MM.1S (cell line): ENCODE results near the gene LINS1.

ENCODE experiments used
- DNase-seq: peaks from one replicate; pipeline ENCODE4 v3.0.0-alpha.2; 2015
- H2AFZ ChIP-seq: fragments of 300-600 bp; sonication (generic); 2 replicates; pipeline ENCODE4 v1.6.0; 2016; ENCODE audit warnings: antibody characterized with exemption, low read length
- H3F3A ChIP-seq: fragments of 300-600 bp; sonication (generic); 2 replicates; pipeline ENCODE4 v1.6.1; 2016; ENCODE audit warnings: mild to moderate bottlenecking, antibody characterized with exemption, low read length, moderate library complexity, mixed read lengths; ENCODE audit not compliant: insufficient read depth
- H3K27ac ChIP-seq: fragments of 300-600 bp; sonication (generic); 2 replicates; pipeline ENCODE4 v1.5.1; 2016; ENCODE audit warnings: mild to moderate bottlenecking, low read length
- H3K27me3 ChIP-seq: fragments of 300-600 bp; sonication (generic); replicated peaks from 2 replicates; pipeline ENCODE4 v1.6.0; 2016; ENCODE audit warnings: low read length; ENCODE audit not compliant: insufficient read depth
- H3K36me3 ChIP-seq: fragments of 300-600 bp; sonication (generic); replicated peaks from 2 replicates; pipeline ENCODE4 v1.6.1; 2016; ENCODE audit warnings: mild to moderate bottlenecking, low read length, mixed read lengths; ENCODE audit not compliant: insufficient read depth
- H3K4me1 ChIP-seq: fragments of 300-600 bp; sonication (generic); 2 replicates; pipeline ENCODE4 v1.6.1; 2016; ENCODE audit warnings: low read length, mixed read lengths
- H3K4me2 ChIP-seq: fragments of 300-600 bp; sonication (generic); 2 replicates; pipeline ENCODE4 v1.6.0; 2016; ENCODE audit warnings: low read depth, low read length
- H3K4me3 ChIP-seq: fragments of 300-600 bp; sonication (generic); 2 replicates; pipeline ENCODE4 v1.5.1; 2016; ENCODE audit warnings: low read length, mixed read lengths
- H3K79me2 ChIP-seq: fragments of 300-600 bp; sonication (generic); 2 replicates; pipeline ENCODE4 v1.6.1; 2016; ENCODE audit warnings: mixed run types, low read length, mixed read lengths
- H3K9ac ChIP-seq: fragments of 300-600 bp; sonication (generic); 2 replicates; pipeline ENCODE4 v1.6.1; 2016; ENCODE audit warnings: low read length, mixed read lengths
- H3K9me2 ChIP-seq: fragments of 300-600 bp; sonication (generic); replicated peaks from 2 replicates; pipeline ENCODE4 v1.6.1; 2016; ENCODE audit warnings: mild to moderate bottlenecking, low read length, mixed read lengths; ENCODE audit not compliant: insufficient read depth
- H3K9me3 ChIP-seq: fragments of 300-600 bp; sonication (generic); replicated peaks from 2 replicates; pipeline ENCODE4 v1.6.1; 2016; ENCODE audit warnings: mild to moderate bottlenecking, low read length, mixed read lengths; ENCODE audit not compliant: insufficient read depth
- H4K20me1 ChIP-seq: fragments of 300-600 bp; sonication (generic); 2 replicates; pipeline ENCODE4 v1.6.1; 2016; ENCODE audit warnings: mild to moderate bottlenecking, low read length, moderate library complexity, mixed read lengths; ENCODE audit not compliant: insufficient read depth
- CTCF ChIP-seq: fragments of 300-600 bp; sonication (generic); IDR thresholded peaks from 2 replicates; pipeline ENCODE4 v1.5.1; 2016; ENCODE audit warnings: antibody characterized with exemption, low read length, mixed read lengths
- EZH2 ChIP-seq: fragments of 300-600 bp; sonication (generic); optimal IDR thresholded peaks from 2 replicates; pipeline ENCODE3; 2017; ENCODE audit warnings: low read depth, mild to moderate bottlenecking, antibody characterized with exemption, low read length, mixed read lengths
- EZH2phosphoT487 ChIP-seq: fragments of 300-600 bp; sonication (generic); IDR thresholded peaks from 2 replicates; pipeline ENCODE4 v1.6.1; 2018; ENCODE audit warnings: antibody characterized with exemption, low read length

LINS1 gene

GRCh38 chr15:100645671-100646070 is 43.7 kb upstream of the LINS1 start:
- no peaks in the 10 kb centered on the region; the same call in 1 of the 2 replicates for H3K36me3 ChIP-seq
- TF ChIP-seq EZH2 (no peak), CTCF (no peak), EZH2phosphoT487 (no peak)
- H3K4me1 ChIP-seq: no peaks in the 10 kb centered on the region
- H3K9ac ChIP-seq: no peak overlapping the region
- no peak overlapping the region for H3K4me3 ChIP-seq
- H3K79me2 ChIP-seq: no peaks in the 10 kb centered on the region
- no peaks in the 10 kb centered on the region for H3K9me2 ChIP-seq
- DNase-seq: no peak
- H3K27ac ChIP-seq: no peak overlapping the region
- H3F3A ChIP-seq: no peaks in the 10 kb centered on the region
- no peak overlapping the region for H2AFZ ChIP-seq
- no peaks in the 10 kb centered on the region for H3K9me3 ChIP-seq
- H4K20me1 ChIP-seq: no peaks in the 10 kb centered on the region
- H3K4me2 ChIP-seq: no peak overlapping the region
- H3K27me3 ChIP-seq: no peaks in the 10 kb centered on the region

GRCh38 chr15:100642950-100643338 is 41.0 kb upstream of the LINS1 start:
- Histone ChIP-seq H3K4me2 (no peak overlapping the region), H3K36me3 (no peaks in the 10 kb centered on the region)

GRCh38 chr15:100642213-100642949 is 40.4 kb upstream of the LINS1 start:
- no peaks in the 10 kb centered on the region for H3K4me1 ChIP-seq
- H3K9me2 ChIP-seq: no peaks in the 10 kb centered on the region
- TF ChIP-seq CTCF (no peak), EZH2phosphoT487 (no peak), EZH2 (no peak)
- no peaks in the 10 kb centered on the region for H3F3A ChIP-seq
- no peak for DNase-seq
- H3K27ac ChIP-seq: no peak overlapping the region
- H3K9ac ChIP-seq: no peak overlapping the region
- no peak overlapping the region for H2AFZ ChIP-seq
- H4K20me1 ChIP-seq: no peaks in the 10 kb centered on the region
- H3K27me3 ChIP-seq: no peaks in the 10 kb centered on the region
- no peaks in the 10 kb centered on the region for H3K9me3 ChIP-seq
- H3K4me3 ChIP-seq: no peak overlapping the region
- H3K79me2 ChIP-seq: peaks cover 8% of the 10 kb centered on the region; the same call in 1 of the 2 replicates
- H3K36me3 ChIP-seq: no peaks in the 10 kb centered on the region
- no peak overlapping the region for H3K4me2 ChIP-seq

More at GRCh38 chr15:100642950-100643338, 41.0 kb upstream of the LINS1 start:
- no peak for TF ChIP-seq EZH2
- no peak for TF ChIP-seq EZH2phosphoT487
- TF ChIP-seq CTCF: no peak
- H3K79me2 ChIP-seq: peaks cover 8% of the 10 kb centered on the region; the same call in 1 of the 2 replicates
- no peaks in the 10 kb centered on the region for H3K27me3 ChIP-seq
- H2AFZ ChIP-seq: no peak overlapping the region
- no peaks in the 10 kb centered on the region for H3K9me3 ChIP-seq
- no peak overlapping the region for H3K9ac ChIP-seq
- H3K9me2 ChIP-seq: no peaks in the 10 kb centered on the region
- H3K4me3 ChIP-seq: no peak overlapping the region
- H4K20me1 ChIP-seq: no peaks in the 10 kb centered on the region
- H3F3A ChIP-seq: no peaks in the 10 kb centered on the region
- DNase-seq: no peak
- no peak overlapping the region for H3K27ac ChIP-seq
- H3K4me1 ChIP-seq: no peaks in the 10 kb centered on the region
